Renal cortical epithelial cell (primary cell): ENCODE measurements around the gene SOCS3. TPM values are rescaled to one million over a fixed set of nuclear protein-coding genes. Genes with fewer than 3 reads are reported as not detected.

Experiments
- DNase-seq: peaks from one replicate; pipeline ENCODE4 v3.0.0-alpha.2; 2011; ENCODE audit warnings: low read depth
- total RNA-seq: library from RNA; depleted of rRNA; stranded (reverse); fragments of >200 nt; gene quantifications from 2 replicates; pipeline ENCODE4 v1.2.3, GENCODE V29; 2014

Gene SOCS3
- total RNA-seq, 1 donor from 2014 or later = 94.7 TPM

DNA sequence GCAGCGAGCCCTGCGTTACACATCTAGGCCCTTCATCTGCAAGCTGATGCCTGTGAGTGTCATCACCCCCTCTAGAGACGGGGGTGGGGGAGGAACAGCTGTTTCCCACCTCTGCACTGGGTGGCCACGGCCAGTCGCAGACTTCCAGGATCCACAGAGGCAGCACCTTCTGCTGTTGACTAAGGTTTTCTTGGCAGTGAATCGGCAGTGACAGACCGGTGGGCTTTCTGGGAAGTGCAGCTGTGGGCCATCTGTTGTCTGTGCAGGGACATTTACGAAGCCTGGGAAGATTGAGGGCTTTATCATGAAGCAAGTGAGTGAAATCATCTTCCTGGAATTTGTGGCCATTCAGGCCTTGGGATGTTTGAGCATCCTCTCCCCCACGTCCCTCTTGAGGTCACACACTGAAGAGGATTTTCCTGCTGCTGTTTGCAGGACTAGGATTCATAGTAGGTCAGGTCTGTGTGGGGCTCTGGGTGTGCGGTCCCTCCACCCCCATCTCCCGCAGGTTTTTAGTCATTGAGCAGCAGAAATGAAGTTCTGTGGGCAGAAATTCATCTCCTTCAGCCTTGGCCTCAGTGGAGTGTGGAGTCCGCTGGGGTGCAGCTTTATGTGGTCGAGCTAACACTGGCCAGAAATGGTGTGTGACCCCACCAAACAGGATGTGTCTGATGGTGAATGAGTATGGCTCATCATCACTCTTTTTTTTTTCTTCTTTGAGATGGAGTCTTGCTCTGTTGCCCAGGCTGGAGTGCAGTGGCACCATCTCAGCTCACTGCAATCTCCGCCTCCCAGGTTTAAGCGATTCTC lies 30.6 kb upstream of the SOCS3 start:
- DNase-seq = peak; percentile 81

DNA sequence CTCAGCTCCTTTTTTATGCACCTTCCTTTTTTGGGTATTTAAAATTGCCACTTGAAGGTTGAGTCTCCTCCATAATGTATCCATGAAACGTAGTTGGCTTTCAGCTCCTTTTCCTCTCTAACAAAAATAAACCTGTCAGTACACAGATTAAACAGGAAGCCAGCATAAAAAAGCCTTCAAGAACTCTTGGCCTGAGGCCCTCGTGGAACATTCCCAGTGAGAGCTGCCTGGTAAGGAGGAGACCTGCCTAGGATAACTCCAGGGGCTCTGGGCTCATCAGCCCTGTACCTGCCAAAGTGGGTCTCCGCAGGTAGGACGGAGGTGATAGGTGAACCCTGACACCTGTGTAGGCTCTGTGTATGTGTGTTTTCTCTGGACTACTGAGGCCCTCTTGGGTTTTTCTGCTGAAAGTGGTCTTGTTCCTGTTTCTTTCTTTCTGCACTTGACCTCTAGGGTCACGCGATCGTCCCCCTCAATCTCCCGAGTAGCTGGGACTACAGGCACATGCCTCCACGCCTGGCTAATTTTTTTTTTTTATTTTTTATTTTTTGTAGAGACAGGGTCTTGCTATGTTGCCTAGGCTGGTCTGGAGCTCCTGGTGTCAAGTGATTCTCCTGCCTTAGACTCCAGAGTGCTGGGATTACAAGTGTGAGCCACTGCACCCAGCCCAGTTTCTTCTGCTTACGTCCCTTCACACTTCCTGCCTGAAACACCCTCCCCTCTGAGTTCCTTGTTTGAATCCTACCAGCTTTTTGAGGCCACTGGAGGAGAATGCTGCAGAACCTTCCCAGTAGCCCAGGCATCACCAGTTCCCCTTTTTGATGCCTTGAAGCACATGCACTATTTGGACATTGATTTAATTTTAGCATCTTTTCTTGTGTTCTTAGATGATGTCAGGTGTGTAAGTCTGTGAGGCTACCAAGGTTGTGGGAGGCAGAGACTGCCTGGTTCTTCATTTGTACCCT lies 28.4 kb upstream of the SOCS3 start:
- DNase-seq = no peak

- no peak for DNase-seq
Measured at GRCh38 chr17:78384479-78385175, 24.8 kb upstream of the SOCS3 start.

DNA sequence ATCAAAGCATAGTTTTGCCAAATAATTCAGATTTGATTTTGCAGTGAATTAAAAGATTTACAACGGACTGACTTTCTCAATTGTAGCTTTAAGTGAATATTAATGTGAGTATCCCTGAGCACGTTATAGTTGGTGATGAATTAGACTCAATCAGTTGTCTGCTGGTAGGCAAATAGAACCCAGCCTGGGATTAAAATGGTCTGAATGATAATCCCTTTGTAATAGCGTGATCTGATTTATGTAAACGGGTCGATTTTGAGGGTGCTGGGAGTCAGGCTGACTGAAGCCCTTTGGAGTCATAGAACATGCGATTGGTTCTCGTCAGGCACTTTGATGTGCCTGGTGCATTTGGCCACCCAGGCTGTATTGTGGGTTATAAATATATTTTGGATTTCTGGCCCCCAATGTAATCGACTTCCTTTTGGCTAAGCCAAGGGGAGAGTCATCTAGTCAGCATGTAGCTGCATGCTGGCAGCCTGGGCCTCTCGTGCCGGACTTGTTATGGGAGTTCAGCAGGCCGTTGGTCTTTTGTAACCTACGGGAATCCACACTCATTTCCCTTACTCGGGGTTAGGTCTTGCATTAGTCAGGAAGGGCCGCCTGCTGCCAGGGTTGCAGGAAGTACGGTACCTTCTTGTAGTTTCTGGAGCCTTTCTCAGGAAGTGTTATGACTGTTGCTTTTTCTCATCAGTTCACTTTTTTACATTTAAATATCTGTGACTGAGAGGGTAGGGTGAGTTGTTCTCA lies 24.0 kb upstream of the SOCS3 start:
- DNase-seq = peak; percentile 94

GRCh38 chr17:78381601-78382232 lies 21.8 kb upstream of the SOCS3 start:
- DNase-seq = peak; percentile 98

DNA sequence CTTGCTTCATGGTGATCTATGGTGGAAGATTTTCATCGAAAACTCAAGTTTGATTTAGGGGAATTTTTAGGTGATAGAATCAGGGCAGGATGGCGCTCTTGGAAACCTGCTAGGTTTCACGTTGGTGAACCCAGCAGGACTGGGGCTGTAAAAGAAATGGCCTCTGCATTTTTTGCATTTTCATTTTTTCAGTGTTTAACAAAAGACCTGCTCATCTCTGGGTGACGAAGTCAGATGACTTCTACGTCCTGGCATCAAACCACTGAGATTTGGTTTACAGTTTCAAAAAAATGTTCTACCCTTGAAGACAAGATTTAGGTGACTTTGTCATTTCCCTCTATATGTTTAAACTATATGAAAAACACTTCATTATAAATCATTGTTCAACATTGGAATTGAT lies 20.5 kb upstream of the SOCS3 start:
- DNase-seq = no peak

DNA sequence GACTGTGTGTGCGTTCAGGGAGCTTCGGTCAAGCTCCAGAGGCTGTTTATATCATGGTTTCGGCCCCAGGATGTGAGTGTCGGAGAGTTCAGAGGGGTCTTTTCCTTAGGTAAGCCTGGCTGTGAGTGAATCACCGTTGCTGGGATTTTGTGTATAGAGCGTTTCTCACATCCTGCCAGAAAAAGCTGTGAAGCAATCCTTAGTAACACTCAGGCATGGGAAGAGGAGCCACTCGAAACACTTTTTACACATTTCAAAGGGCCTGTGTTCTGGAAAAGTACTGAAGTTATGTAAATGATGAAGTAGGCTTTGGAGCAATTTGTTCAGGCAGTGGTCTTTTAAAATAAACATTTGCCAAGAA lies 19.2 kb upstream of the SOCS3 start:
- DNase-seq = peak; percentile 88

- DNase-seq = no peak
Measured at GRCh38 chr17:78378225-78379130, 18.6 kb upstream of the SOCS3 start, which contains the start of gene PGS1. TSS of gene PGS1 (plus strand) at chr17:78378649. CDS start at chr17:78378666, 17 bp downstream.

GRCh38 chr17:78377858-78378224 lies 18.0 kb upstream of the SOCS3 start:
- DNase-seq = no peak

GRCh38 chr17:78376161-78376560 lies 16.3 kb upstream of the SOCS3 start:
- no peak for DNase-seq

DNA sequence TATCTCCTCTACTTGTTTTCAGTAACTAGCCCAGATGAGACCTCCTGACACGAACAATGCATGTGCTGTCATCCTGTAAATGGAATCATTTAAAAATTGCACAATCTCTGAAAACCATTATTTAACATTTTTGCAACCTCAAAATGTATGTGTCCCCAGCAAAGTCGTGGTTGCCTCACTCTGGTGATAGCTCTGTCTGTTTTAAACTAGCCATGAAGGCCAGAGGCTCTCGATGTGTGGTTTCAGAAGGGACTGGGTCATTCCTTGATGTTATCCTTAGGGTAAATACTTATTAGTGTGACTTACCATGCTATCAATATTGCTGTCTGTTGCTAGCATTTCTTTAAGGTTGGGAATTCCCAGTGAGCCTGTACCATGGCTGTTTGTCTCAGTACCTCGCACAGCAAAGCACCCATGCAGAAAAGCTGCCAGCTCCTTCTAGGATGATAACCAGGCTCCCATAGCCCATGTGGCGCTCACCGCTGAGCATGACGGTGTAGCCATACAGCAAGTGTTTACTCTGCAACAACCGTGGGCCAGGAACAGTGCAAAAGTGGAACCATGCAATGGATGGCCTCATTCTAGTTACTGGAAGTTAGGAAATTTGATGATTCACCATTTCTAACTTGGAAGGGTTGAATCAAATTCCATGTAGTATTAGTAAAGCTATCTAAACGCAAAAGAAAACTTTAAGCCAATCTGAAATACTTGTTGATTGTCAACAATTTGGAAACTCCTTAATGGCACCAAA lies 15.7 kb upstream of the SOCS3 start:
- peak; percentile 98 for DNase-seq

DNA sequence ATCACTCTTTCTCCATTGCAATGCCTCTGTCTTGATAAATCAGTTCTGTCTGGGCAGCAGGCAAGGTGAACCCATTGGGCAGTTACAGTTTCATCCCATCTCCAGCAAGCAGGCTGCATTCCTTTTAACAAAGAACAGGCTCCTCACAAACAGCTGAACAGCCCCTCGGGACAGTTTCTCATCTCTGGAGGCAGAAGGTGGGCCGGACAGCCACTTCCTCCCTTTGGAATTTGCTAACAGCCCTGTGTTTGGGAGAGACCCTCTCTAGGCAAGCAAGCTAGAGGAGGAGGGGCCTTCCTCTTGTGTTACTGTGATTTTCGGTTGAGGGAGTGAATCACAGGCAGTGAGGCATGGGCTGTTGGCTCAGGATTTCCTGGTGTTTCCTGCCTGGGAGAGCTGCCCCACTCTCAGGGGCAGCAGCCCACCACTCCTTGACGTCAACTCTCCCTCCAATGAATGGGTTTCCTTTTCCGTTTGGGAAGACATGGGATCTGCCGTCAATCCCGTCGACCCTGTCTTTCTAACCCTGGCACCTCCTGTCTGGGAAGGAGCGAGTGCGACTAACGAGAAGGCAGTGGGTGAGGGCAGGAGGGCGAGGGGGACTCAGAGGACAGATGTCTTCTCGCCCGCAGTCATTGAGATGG lies 14.9 kb upstream of the SOCS3 start:
- DNase-seq = peak; percentile 90

DNA sequence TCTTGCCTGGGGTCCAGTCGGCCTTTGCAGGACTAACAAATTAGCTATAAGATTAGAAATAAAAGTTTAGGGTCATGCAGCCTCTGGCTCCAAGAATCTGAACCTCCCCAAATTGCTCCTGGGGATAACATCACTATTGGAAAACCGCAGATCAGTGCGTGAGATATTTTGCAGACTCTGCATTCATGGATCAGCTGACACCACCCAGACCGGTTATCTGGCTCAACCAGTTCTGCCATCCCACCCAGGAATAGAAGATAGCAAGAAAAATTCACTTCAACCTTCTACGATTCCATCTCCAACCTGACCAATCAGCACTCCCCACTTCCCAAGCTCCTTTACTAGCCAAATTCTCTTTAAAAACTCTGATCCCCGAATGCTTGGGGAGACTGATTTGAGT lies 14.3 kb upstream of the SOCS3 start:
- no peak for DNase-seq

DNA sequence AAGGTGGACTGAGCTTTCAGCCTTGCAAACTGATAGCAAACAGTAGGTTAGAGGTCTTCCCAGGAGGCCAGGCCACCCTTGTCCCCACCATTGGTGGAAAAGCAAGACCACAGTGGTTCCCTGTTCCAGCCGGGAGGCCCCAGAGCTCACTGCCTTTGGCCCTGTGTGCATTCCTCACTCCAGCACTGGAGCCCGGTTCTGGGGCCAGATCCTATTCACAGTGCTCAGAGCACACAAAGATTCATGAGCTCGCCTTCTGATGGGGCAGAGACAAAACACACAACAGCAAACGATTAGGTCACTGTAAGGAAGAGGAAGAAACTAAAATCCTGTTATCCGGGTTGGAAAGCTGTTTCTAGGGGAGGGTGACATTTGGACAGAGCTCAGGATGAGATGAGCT lies 13.0 kb upstream of the SOCS3 start:
- DNase-seq = no peak

GRCh38 chr17:78371056-78371455 lies 11.2 kb upstream of the SOCS3 start:
- DNase-seq = no peak

GRCh38 chr17:78369791-78370381 lies 10.0 kb upstream of the SOCS3 start:
- DNase-seq = no peak

DNA sequence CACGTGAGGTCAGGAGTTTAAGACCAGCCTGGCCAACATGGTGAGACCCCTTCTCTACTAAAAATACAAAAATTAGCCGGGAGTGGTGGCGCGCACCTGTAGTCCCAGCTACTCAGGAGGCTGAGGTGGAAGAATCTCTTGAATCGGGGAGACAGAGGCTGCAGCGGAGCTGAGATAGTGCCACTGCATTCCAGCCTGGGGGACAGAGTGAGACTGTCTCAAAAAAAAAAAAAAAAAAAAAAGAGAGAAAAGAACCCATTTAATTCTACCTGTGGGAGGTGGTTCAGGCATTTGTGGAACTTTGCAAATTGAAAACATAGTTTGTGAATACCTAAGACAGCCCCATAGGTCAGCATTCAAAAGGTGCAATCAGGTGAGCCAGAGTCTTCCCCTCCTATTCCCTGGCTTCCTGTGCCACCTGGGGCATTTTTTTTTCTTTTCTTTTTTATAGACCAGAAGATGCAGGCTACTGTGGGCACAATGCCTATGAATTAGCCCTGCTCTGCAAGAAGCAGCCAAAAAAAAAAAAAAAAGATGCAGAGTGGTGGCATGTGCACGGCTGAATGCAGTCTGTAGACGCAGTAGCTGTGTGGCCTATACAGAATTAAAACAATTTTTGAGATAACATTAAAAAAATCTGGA lies 9.1 kb upstream of the SOCS3 start:
- no peak for DNase-seq

- no peak for DNase-seq
Measured at GRCh38 chr17:78368348-78368747, 8.5 kb upstream of the SOCS3 start.
